ENCODE measurements around the gene CAMTA1. TPM values are rescaled to one million over a fixed set of nuclear protein-coding genes. Genes with fewer than 3 reads are reported as not detected.

The CAMTA1 gene
- total RNA-seq, 1 donor from 2014 or later = 63.8 TPM

DNA sequence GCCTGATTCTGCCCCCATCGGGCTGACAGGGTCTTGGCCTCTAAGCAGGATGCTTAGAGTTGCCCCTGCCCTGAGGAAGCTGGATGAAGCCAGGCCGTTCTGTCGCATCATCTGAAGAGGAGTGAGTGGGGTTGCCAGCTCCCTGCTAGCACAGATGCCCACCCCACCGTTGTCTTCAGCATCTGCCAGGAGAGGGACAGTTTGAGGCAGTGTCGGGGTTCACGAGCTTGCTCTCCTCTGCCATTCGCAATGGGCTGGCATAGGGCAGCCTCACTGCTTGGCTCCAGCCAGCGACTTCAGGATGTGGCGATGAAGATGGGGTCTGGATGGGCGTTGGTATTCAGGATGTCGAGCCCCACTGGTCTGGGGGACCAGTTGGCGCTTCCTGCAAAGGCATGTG is 840.1 kb downstream of the CAMTA1 start:
- Mint-ChIP-seq H3K9me3 (ENCODE audit: low read depth) (no peaks in the 10 kb centered on the region), H3K36me3 (ENCODE audit: low read depth) (no peaks in the 10 kb centered on the region), H3K4me3 (ENCODE audit: unreplicated experiment) (no peak overlapping the region), H3K27ac (ENCODE audit: unreplicated experiment) (no peak overlapping the region), H3K4me1 (ENCODE audit: low read depth) (no peaks in the 10 kb centered on the region), H3K27me3 (ENCODE audit: low read depth) (peaks cover 66% of the 10 kb centered on the region)
- DNase-seq (ENCODE audit: low spot score) = peak; percentile 61
- TF ChIP-seq, protein P1, sequence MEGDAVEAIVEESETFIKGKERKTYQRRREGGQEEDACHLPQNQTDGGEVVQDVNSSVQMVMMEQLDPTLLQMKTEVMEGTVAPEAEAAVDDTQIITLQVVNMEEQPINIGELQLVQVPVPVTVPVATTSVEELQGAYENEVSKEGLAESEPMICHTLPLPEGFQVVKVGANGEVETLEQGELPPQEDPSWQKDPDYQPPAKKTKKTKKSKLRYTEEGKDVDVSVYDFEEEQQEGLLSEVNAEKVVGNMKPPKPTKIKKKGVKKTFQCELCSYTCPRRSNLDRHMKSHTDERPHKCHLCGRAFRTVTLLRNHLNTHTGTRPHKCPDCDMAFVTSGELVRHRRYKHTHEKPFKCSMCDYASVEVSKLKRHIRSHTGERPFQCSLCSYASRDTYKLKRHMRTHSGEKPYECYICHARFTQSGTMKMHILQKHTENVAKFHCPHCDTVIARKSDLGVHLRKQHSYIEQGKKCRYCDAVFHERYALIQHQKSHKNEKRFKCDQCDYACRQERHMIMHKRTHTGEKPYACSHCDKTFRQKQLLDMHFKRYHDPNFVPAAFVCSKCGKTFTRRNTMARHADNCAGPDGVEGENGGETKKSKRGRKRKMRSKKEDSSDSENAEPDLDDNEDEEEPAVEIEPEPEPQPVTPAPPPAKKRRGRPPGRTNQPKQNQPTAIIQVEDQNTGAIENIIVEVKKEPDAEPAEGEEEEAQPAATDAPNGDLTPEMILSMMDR (IDR thresholded peaks at IDR 0.05) = no peak

DNA sequence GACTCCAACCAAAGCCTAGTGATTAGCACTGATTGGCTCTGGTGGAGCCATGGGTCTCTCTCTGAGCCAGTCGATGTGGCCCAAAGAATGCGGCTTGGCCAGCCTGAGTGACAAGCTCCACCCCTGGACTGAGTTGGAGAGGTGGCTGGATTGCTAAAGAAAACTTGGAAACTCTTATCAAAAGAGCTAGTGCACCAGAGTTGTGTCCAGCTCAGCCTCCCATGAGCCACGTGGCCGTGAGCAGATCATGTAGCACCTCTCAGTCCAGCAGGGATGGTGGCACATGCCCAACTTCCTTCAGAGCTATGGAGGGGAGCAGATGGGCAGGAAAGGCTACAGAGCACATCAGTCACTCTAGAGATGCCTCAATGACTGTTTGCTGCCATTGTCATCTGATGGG is 843.0 kb downstream of the CAMTA1 start:
- H3K36me3 Mint-ChIP-seq (ENCODE audit: low read depth) = no peaks in the 10 kb centered on the region
- no peak overlapping the region for H3K4me3 Mint-ChIP-seq (ENCODE audit: unreplicated experiment)
- no peak overlapping the region for H3K27ac Mint-ChIP-seq (ENCODE audit: unreplicated experiment)
- no peak for DNase-seq (ENCODE audit: low spot score)
- no peaks in the 10 kb centered on the region for H3K4me1 Mint-ChIP-seq (ENCODE audit: low read depth)
- no peaks in the 10 kb centered on the region for H3K9me3 Mint-ChIP-seq (ENCODE audit: low read depth)
- peaks cover 49% of the 10 kb centered on the region for H3K27me3 Mint-ChIP-seq (ENCODE audit: low read depth)
- TF ChIP-seq, protein P1 (IDR thresholded peaks at IDR 0.05) = no peak

DNA sequence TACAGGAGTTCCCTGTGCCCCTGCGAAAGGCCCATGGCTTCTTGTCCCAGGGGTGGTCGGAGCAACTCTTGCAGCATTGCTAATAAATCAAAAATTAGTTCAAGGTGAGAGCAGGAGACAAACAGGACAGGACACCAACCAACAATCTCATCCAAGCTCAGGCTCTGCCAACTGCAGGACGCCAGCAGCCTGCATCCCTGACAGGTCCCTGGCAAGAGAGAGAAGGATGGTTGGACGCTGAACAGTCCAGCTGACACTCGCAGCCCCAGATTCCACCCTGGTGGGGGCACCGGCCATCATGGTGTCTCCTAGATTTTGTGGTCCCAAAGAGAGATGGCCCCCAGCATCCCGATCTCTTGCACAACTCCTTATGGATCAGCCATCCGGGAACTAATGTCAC is 843.8 kb downstream of the CAMTA1 start:
- no peak overlapping the region for H3K4me3 Mint-ChIP-seq (ENCODE audit: unreplicated experiment)
- no peak for DNase-seq (ENCODE audit: low spot score)
- no peaks in the 10 kb centered on the region for H3K9me3 Mint-ChIP-seq (ENCODE audit: low read depth)
- no peak overlapping the region for H3K27ac Mint-ChIP-seq (ENCODE audit: unreplicated experiment)
- no peaks in the 10 kb centered on the region for H3K36me3 Mint-ChIP-seq (ENCODE audit: low read depth)
- peaks cover 50% of the 10 kb centered on the region for H3K27me3 Mint-ChIP-seq (ENCODE audit: low read depth)
- no peaks in the 10 kb centered on the region for H3K4me1 Mint-ChIP-seq (ENCODE audit: low read depth)
- TF ChIP-seq, protein P1 (IDR thresholded peaks at IDR 0.05) = no peak

DNA sequence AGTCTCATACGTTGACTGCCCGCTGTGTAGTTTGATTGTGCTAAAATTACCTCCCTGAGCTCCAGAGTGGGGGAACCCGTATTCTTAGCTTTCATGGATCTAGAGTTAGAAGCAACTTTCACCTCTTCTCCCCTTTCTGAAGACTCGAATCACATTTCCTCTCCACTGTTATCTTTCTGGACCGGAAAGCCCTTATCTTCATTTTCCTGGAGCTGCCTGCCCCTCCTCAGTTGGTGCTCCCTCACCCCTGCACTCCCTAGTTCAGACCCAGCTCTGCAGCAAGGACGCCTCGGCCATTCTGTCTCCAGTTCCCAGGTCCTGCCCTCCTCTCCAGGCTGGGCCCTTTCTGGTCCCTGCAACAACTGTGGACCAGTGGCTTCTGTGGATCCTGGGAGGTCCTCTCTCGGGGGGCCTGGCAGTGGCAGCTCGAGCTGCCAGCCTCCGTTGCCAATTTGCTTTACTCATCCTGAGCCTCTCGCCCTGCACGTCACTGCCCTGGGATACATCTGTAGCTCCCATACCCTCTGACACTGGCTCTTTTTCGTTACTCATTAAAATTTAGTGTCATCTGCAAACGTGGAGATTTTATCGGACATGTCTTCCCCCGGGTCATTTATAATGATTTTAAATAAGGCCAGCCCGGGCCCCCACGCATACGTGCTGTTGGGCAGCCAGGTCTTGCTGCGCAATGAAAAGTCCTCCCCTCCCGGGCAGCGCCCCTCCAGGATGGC is 844.4 kb downstream of the CAMTA1 start:
- DNase-seq (ENCODE audit: low spot score) = no peak
- H3K27me3 Mint-ChIP-seq (ENCODE audit: low read depth) = peaks cover 49% of the 10 kb centered on the region
- no peaks in the 10 kb centered on the region for H3K9me3 Mint-ChIP-seq (ENCODE audit: low read depth)
- H3K36me3 Mint-ChIP-seq (ENCODE audit: low read depth) = no peaks in the 10 kb centered on the region
- H3K4me1 Mint-ChIP-seq (ENCODE audit: low read depth) = no peaks in the 10 kb centered on the region
- TF ChIP-seq, protein P1 (IDR thresholded peaks at IDR 0.05) = no peak
- H3K27ac Mint-ChIP-seq (ENCODE audit: unreplicated experiment) = no peak overlapping the region
- H3K4me3 Mint-ChIP-seq (ENCODE audit: unreplicated experiment) = no peak overlapping the region

DNA sequence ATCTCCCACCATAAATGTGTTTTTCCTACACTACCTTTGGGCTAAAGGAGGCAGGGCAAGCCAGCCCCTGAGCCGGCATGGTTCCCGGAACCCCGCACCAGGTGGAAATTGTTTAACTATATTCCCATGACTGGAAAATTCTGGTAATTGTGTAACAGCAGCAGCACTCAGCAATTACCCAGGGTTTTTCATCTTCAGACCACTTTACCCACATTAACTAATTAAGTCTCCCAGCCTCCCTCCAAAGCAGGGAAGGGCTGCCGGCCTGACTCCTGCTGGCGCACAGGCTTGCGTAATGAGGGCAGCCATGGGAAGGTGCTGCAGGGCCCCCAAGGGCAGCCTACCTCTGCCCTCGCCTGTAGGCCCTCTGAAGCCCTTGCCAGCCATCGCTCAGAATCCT is 845.1 kb downstream of the CAMTA1 start:
- Mint-ChIP-seq H3K27ac (ENCODE audit: unreplicated experiment) (no peak overlapping the region), H3K27me3 (ENCODE audit: low read depth) (peaks cover 44% of the 10 kb centered on the region), H3K36me3 (ENCODE audit: low read depth) (no peaks in the 10 kb centered on the region), H3K4me3 (ENCODE audit: unreplicated experiment) (no peak overlapping the region), H3K9me3 (ENCODE audit: low read depth) (no peaks in the 10 kb centered on the region), H3K4me1 (ENCODE audit: low read depth) (no peaks in the 10 kb centered on the region)
- DNase-seq (ENCODE audit: low spot score) = no peak
- TF ChIP-seq, protein P1 (IDR thresholded peaks at IDR 0.05) = no peak
